Chondrocyte (in vitro differentiated cells): Measurements from ENCODE around the gene MAD2L2. TPM values are rescaled to one million over a fixed set of nuclear protein-coding genes. Genes with fewer than 3 reads are reported as not detected.

Experiments
- DNase-seq: peaks from one replicate; pipeline ENCODE4 v3.0.0; 2021; ENCODE audit warnings: mixed read lengths, low spot score
- H3K27ac Mint-ChIP-seq: one replicate; pipeline ENCODE4 v1.8.0; 2021; ENCODE audit warnings: mild to moderate bottlenecking, moderate library complexity, mixed read lengths; ENCODE audit not compliant: unreplicated experiment
- H3K27me3 Mint-ChIP-seq: 2 replicates; pipeline ENCODE4 v1.8.0; 2021; ENCODE audit warnings: low read depth, mixed read lengths
- H3K36me3 Mint-ChIP-seq: 2 replicates; pipeline ENCODE4 v1.8.0; 2021; ENCODE audit warnings: low read depth, mixed read lengths
- H3K4me1 Mint-ChIP-seq: 2 replicates; pipeline ENCODE4 v1.8.0; 2021; ENCODE audit warnings: low read depth, mild to moderate bottlenecking, mixed read lengths
- H3K4me3 Mint-ChIP-seq: one replicate; pipeline ENCODE4 v1.8.0; 2021; ENCODE audit warnings: mild to moderate bottlenecking, moderate library complexity, mixed read lengths; ENCODE audit not compliant: unreplicated experiment
- H3K9me3 Mint-ChIP-seq: 2 replicates; pipeline ENCODE4 v1.8.0; 2021; ENCODE audit warnings: low read depth, mixed read lengths
- total RNA-seq: library from RNA; stranded (reverse); gene quantifications from 3 replicates; pipeline ENCODE4 v1.2.1, GENCODE V29; 2021
- TF ChIP-seq, protein P1 (sequence below): fragments of 200-600 bp; sonication (generic); IDR thresholded peaks from 2 replicates; pipeline ENCODE4 v1.5.0; 2021; ENCODE audit warnings: antibody characterized with exemption, mild to moderate bottlenecking, moderate library complexity

Gene MAD2L2
- total RNA-seq, 1 donor from 2014 or later, result 31.8 TPM

DNA sequence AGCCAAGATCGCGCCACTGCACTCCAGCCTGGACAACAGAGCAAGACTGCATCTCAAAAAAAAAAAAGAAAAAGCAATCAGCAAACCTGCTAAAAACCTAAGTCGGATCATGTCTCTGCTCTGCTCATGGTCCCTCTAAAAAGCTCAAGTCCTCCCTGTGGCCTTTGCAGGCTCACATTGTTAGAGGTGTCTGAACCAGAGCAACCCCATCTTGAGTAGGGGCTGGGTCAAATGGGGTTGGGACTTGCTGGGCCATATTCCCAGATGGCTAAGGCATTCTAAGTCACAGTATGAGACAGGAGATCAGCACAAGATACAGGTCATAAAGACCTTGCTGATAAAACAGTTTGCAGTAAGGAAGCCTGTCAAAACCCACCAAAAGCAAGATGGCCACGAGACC is 7.6 kb upstream of the MAD2L2 start:
- no peaks in the 10 kb centered on the region for H3K9me3 Mint-ChIP-seq
- H3K4me3 Mint-ChIP-seq, result no peak overlapping the region
- no peak for DNase-seq
- H3K27me3 Mint-ChIP-seq, result peaks cover 33% of the 10 kb centered on the region
- no peak overlapping the region for H3K27ac Mint-ChIP-seq
- TF ChIP-seq, protein P1, sequence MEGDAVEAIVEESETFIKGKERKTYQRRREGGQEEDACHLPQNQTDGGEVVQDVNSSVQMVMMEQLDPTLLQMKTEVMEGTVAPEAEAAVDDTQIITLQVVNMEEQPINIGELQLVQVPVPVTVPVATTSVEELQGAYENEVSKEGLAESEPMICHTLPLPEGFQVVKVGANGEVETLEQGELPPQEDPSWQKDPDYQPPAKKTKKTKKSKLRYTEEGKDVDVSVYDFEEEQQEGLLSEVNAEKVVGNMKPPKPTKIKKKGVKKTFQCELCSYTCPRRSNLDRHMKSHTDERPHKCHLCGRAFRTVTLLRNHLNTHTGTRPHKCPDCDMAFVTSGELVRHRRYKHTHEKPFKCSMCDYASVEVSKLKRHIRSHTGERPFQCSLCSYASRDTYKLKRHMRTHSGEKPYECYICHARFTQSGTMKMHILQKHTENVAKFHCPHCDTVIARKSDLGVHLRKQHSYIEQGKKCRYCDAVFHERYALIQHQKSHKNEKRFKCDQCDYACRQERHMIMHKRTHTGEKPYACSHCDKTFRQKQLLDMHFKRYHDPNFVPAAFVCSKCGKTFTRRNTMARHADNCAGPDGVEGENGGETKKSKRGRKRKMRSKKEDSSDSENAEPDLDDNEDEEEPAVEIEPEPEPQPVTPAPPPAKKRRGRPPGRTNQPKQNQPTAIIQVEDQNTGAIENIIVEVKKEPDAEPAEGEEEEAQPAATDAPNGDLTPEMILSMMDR, result no peak
- H3K36me3 Mint-ChIP-seq, result no peaks in the 10 kb centered on the region
- H3K4me1 Mint-ChIP-seq, result peaks cover 17% of the 10 kb centered on the region

DNA sequence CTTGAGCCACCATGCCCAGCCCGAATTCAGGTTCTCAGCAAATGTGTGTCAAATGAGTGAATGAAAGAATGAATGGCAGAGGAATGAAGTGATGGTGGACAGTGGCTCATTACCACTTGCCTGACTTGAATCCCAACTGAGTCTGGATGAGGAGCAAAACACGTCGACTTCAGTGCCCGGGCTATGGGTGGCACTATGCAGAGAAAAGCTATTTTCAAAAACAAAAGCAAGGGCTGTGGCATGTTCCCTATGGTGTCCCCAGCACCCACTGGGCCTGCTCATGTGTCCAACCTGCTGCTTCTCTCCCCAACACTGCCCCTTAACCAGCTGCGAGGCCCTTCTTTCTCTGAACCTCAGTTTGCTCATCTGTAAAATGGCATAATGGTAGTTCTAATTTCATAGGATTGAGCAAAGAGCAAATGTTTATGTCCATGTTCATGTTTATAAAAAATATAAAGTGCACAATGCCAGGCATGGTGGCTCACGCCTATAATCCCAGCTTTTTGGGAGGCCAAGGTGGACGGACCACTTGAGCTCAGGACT is 4.3 kb upstream of the MAD2L2 start:
- H3K36me3 Mint-ChIP-seq, result no peaks in the 10 kb centered on the region
- H3K4me3 Mint-ChIP-seq, result no peak overlapping the region
- no peak for DNase-seq
- TF ChIP-seq, protein P1, result no peak
- H3K9me3 Mint-ChIP-seq, result no peaks in the 10 kb centered on the region
- H3K27ac Mint-ChIP-seq, result no peak overlapping the region
- peaks cover 8% of the 10 kb centered on the region for H3K4me1 Mint-ChIP-seq
- H3K27me3 Mint-ChIP-seq, result peaks cover 18% of the 10 kb centered on the region

DNA sequence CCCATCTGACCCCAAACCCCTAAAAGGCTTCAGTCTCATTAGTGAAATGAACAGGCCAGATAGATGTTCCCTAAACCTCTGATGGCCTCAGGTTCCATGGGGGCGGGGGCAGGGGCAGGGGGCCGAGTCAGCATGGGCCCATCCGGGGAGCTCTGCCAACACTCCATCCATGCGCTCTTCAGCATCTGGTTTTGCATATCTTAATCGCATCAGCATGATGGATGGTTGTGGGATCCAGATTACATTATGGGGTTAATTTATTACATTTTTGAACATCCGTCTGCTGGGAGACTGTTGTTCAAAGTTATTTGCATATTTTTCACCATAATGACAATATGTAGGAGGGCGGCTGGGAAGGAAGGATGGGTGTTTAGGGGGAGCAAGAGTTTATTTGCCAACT is 3.1 kb upstream of the MAD2L2 start:
- H3K27me3 Mint-ChIP-seq, result peaks cover 10% of the 10 kb centered on the region
- no peak overlapping the region for H3K27ac Mint-ChIP-seq
- no peak for DNase-seq
- H3K36me3 Mint-ChIP-seq, result no peaks in the 10 kb centered on the region
- H3K9me3 Mint-ChIP-seq, result no peaks in the 10 kb centered on the region
- no peak overlapping the region for H3K4me3 Mint-ChIP-seq
- TF ChIP-seq, protein P1, result no peak
- peaks cover 13% of the 10 kb centered on the region for H3K4me1 Mint-ChIP-seq

DNA sequence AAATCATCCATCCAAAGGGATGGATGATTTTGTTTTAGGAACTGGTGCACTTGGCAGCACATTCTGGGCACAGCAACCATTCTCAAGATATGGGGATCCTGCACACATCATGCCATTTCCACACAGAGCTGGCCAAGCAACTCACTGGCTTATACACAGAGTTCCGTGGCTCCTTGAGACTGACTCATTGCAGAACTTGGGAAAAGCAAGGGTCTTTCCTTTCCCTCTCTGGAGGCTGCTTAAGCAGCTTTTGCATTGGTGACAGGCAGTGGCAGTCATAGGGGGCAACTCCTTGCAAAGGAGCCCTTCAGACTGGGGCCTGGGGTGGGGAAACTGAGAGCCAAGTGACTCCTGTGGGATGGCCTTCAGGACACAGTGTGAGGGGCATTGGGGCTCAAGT is 1.9 kb upstream of the MAD2L2 start:
- Mint-ChIP-seq H3K27me3 (peaks cover 4% of the 10 kb centered on the region), H3K36me3 (no peaks in the 10 kb centered on the region), H3K27ac (no peak overlapping the region), H3K9me3 (no peaks in the 10 kb centered on the region), H3K4me3 (no peak overlapping the region), H3K4me1 (peaks cover 13% of the 10 kb centered on the region)
- TF ChIP-seq, protein P1, result no peak
- DNase-seq, result no peak

DNA sequence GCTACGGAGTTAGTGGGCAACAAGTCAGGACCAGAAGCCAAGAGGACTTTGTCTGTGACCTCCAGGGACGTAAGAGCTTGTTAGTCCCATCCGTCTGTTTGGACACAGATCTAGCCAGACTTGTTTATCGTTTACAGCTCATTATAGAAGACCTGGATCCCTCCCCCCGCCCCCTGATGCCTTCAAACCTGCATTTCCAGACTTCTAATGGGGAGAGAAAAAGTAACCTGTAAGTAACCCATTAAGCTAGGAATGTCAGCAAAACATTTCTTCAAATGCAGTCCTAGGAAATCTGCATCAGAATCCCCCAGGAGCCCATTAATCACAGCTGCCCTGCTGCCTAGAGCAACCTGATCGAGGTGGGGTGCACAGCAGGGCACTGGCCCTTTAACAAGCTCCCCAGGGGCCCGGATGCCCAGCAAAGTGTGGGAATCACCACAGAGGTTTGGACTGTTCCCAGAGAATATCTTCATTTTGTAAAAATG is 1.4 kb upstream of the MAD2L2 start:
- Mint-ChIP-seq H3K36me3 (no peaks in the 10 kb centered on the region), H3K27me3 (peaks cover 2% of the 10 kb centered on the region), H3K27ac (no peak overlapping the region), H3K9me3 (no peaks in the 10 kb centered on the region), H3K4me1 (peaks cover 13% of the 10 kb centered on the region), H3K4me3 (no peak overlapping the region)
- TF ChIP-seq, protein P1, result no peak
- DNase-seq, result no peak
